H9 (cell line): ENCODE measurements around the gene STK35. TPM values are rescaled to one million over a fixed set of nuclear protein-coding genes. Genes with fewer than 3 reads are reported as not detected.

ENCODE experiments used
- DNase-seq: peaks from one replicate; pipeline ENCODE4 v3.0.0-alpha.2; 2017
- H2AFZ ChIP-seq: one replicate; pipeline ENCODE4 v1.6.1; 2013; ENCODE audit warnings: mild to moderate bottlenecking, low read length, control low read depth, moderate library complexity
- H2AK5ac ChIP-seq: 2 replicates; pipeline ENCODE4 v1.6.1; 2013; ENCODE audit warnings: low read length, control low read depth, mixed read lengths; ENCODE audit not compliant: insufficient read length
- H2BK120ac ChIP-seq: one replicate; pipeline ENCODE4 v1.6.1; 2013; ENCODE audit warnings: low read depth, mild to moderate bottlenecking, low read length, control low read depth, inconsistent platforms; ENCODE audit not compliant: poor library complexity, severe bottlenecking
- H2BK12ac ChIP-seq: 2 replicates; pipeline ENCODE4 v1.6.1; 2013; ENCODE audit warnings: low read length, control low read depth, mixed read lengths, low read depth; ENCODE audit not compliant: insufficient read length
- H2BK15ac ChIP-seq: 2 replicates; pipeline ENCODE4 v1.6.1; 2013; ENCODE audit warnings: low read depth, low read length, control low read depth
- H2BK20ac ChIP-seq: one replicate; pipeline ENCODE4 v1.6.1; 2013; ENCODE audit warnings: low read depth, mild to moderate bottlenecking, low read length, control low read depth, inconsistent platforms; ENCODE audit not compliant: poor library complexity, severe bottlenecking
- H2BK5ac ChIP-seq: 2 replicates; pipeline ENCODE4 v1.6.1; 2013; ENCODE audit warnings: low read length, control low read depth, mixed read lengths; ENCODE audit not compliant: insufficient read length
- H3K14ac ChIP-seq: 2 replicates; pipeline ENCODE4 v1.6.1; 2013; ENCODE audit warnings: low read length, control low read depth; ENCODE audit not compliant: insufficient read depth
- H3K18ac ChIP-seq: 2 replicates; pipeline ENCODE4 v1.6.1; 2013; ENCODE audit warnings: low read depth, mild to moderate bottlenecking, mixed read lengths, low read length, control low read depth; ENCODE audit not compliant: insufficient read length
- H3K23ac ChIP-seq: 2 replicates; pipeline ENCODE4 v1.6.1; 2013; ENCODE audit warnings: low read length, control low read depth, mixed read lengths, low read depth; ENCODE audit not compliant: insufficient read length
- H3K23me2 ChIP-seq: 2 replicates; pipeline ENCODE4 v1.6.1; 2013; ENCODE audit warnings: low read depth, mild to moderate bottlenecking, mixed read lengths, low read length, control low read depth; ENCODE audit not compliant: insufficient read length, poor library complexity, severe bottlenecking
- H3K27ac ChIP-seq: 2 replicates; pipeline ENCODE4 v1.5.1; 2013; ENCODE audit warnings: low read length, control low read depth, mixed read lengths, low read depth; ENCODE audit not compliant: insufficient read length
- H3K27me3 ChIP-seq: 2 replicates; pipeline ENCODE4 v1.6.1; 2013; ENCODE audit warnings: low read length, control low read depth, inconsistent platforms; ENCODE audit not compliant: insufficient read depth
- H3K4ac ChIP-seq: 2 replicates; pipeline ENCODE4 v1.6.1; 2013; ENCODE audit warnings: low read depth, mild to moderate bottlenecking, control low read depth, inconsistent platforms, low read length, moderate library complexity
- H3K4me1 ChIP-seq: 2 replicates; pipeline ENCODE4 v1.6.1; 2013; ENCODE audit warnings: low read length, control low read depth, inconsistent platforms; ENCODE audit not compliant: insufficient read depth
- H3K4me2 ChIP-seq: 2 replicates; pipeline ENCODE4 v1.6.1; 2013; ENCODE audit warnings: low read length, control low read depth, mixed read lengths; ENCODE audit not compliant: insufficient read length, insufficient read depth
- H3K56ac ChIP-seq: 2 replicates; pipeline ENCODE4 v1.6.1; 2013; ENCODE audit warnings: low read depth, mild to moderate bottlenecking, mixed read lengths, low read length, control low read depth; ENCODE audit not compliant: insufficient read length
- H3K79me1 ChIP-seq: 2 replicates; pipeline ENCODE4 v1.6.1; 2013; ENCODE audit warnings: low read depth, mild to moderate bottlenecking, moderate library complexity, low read length, control low read depth, inconsistent platforms; ENCODE audit not compliant: insufficient read depth, poor library complexity, severe bottlenecking
- H3K79me2 ChIP-seq: 2 replicates; pipeline ENCODE4 v1.6.1; 2013; ENCODE audit warnings: low read length, control low read depth, inconsistent platforms; ENCODE audit not compliant: insufficient read depth
- H3K9ac ChIP-seq: 2 replicates; pipeline ENCODE4 v1.6.1; 2013; ENCODE audit warnings: low read length, control low read depth, mixed read lengths; ENCODE audit not compliant: insufficient read length; ENCODE audit errors: extremely low read depth
- H3K9me3 ChIP-seq: one replicate; pipeline ENCODE4 v1.6.1; 2013; ENCODE audit warnings: low read depth, low read length, inconsistent platforms; ENCODE audit not compliant: control insufficient read depth
- H3T11ph ChIP-seq: one replicate; pipeline ENCODE4 v1.6.1; 2013; ENCODE audit warnings: mild to moderate bottlenecking, low read length, control low read depth, inconsistent platforms
- H4K20me1 ChIP-seq: one replicate; pipeline ENCODE4 v1.6.1; 2013; ENCODE audit not compliant: control insufficient read depth, insufficient read length, insufficient read depth
- H4K5ac ChIP-seq: 2 replicates; pipeline ENCODE4 v1.6.1; 2013; ENCODE audit warnings: low read depth, mild to moderate bottlenecking, mixed read lengths, low read length, control low read depth; ENCODE audit not compliant: insufficient read length
- H4K8ac ChIP-seq: replicated peaks from 2 replicates; pipeline ENCODE4 v1.6.1; 2013; ENCODE audit warnings: low read length, control low read depth, mixed read lengths, low read depth; ENCODE audit not compliant: insufficient read length
- H4K91ac ChIP-seq: 2 replicates; pipeline ENCODE4 v1.6.1; 2013; ENCODE audit warnings: low read depth, mild to moderate bottlenecking, moderate library complexity, mixed read lengths, low read length, control low read depth; ENCODE audit not compliant: insufficient read length
- H3K27ac Mint-ChIP-seq, 3 experiments: 2 replicates in 2 of 3; 3 replicates in 1 of 3; pipeline ENCODE4 v1.8.0; 2020 to 2021; ENCODE audit warnings: mixed read lengths in 3 of 3, mild to moderate bottlenecking in 1 of 3, moderate library complexity in 1 of 3
- H3K27me3 Mint-ChIP-seq: 2 replicates; pipeline ENCODE4 v1.8.0; 2021; ENCODE audit warnings: low read depth, mild to moderate bottlenecking, moderate library complexity, mixed read lengths
- H3K36me3 Mint-ChIP-seq, 3 experiments: 2 replicates in 2 of 3; 3 replicates in 1 of 3; pipeline ENCODE4 v1.8.0; 2020 to 2021; ENCODE audit warnings: low read depth in 3 of 3, mixed read lengths in 3 of 3; ENCODE audit not compliant: insufficient read depth in 1 of 3
- H3K4me1 Mint-ChIP-seq, 2 experiments: 2 replicates each; pipeline ENCODE4 v1.8.0; 2020; ENCODE audit warnings: mixed read lengths in 2 of 2
- H3K4me3 Mint-ChIP-seq, 2 experiments: 2 replicates in 1 of 2; 3 replicates in 1 of 2; pipeline ENCODE4 v1.8.0; 2020 to 2021; ENCODE audit warnings: mild to moderate bottlenecking in 2 of 2, mixed read lengths in 2 of 2, moderate library complexity in 1 of 2
- H3K9me3 Mint-ChIP-seq, 2 experiments: 2 replicates in 1 of 2; 3 replicates in 1 of 2; pipeline ENCODE4 v1.8.0; 2020; ENCODE audit warnings: mild to moderate bottlenecking in 2 of 2, mixed read lengths in 2 of 2, moderate library complexity in 1 of 2
- CTCF ChIP-seq: fragments of 200-600 bp; sonication (generic); conservative IDR thresholded peaks from 3 replicates; pipeline ENCODE4 v1.8.0; 2021; ENCODE audit warnings: antibody characterized with exemption, mild to moderate bottlenecking
- total RNA-seq: library from RNA; stranded (reverse); gene quantifications from 2 replicates; pipeline ENCODE4 v1.2.1, GENCODE V29; 2021

The STK35 gene
- total RNA-seq, 1 experiment from 2014 or later, result 66.2 TPM

- Histone ChIP-seq H3T11ph (no peak overlapping the region), H4K5ac (no peak overlapping the region), H3K14ac (no peak overlapping the region), H2AK5ac (no peak overlapping the region), H3K27ac (no peak overlapping the region), H3K4ac (no peak overlapping the region), H3K27me3 (no peaks in the 10 kb centered on the region; the same call in 1 of the 2 replicates), H4K8ac (no peak overlapping the region), H3K56ac (no peak overlapping the region), H3K23ac (no peak overlapping the region), H2BK20ac (no peak overlapping the region), H2BK15ac (no peak overlapping the region), H2BK12ac (no peak overlapping the region), H2BK5ac (no peak overlapping the region), H3K79me2 (no peaks in the 10 kb centered on the region), H3K79me1 (no peaks in the 10 kb centered on the region), H4K91ac (no peak overlapping the region), H3K4me2 (no peak overlapping the region), H3K9ac (no peak overlapping the region), H2BK120ac (no peak overlapping the region), H2AFZ (no peak overlapping the region), H3K4me1 (no peaks in the 10 kb centered on the region), H3K9me3 (no peaks in the 10 kb centered on the region), H4K20me1 (no peaks in the 10 kb centered on the region), H3K23me2 (no peaks in the 10 kb centered on the region), H3K18ac (no peak overlapping the region)
- no peak for DNase-seq
- Mint-ChIP-seq H3K36me3 (no peaks in the 10 kb centered on the region; a peak in 2 of 7 replicates), H3K4me1 (peaks cover 0 to 5% of the 10 kb centered on the region in 2 experiments; a peak in 1 of 4 replicates), H3K4me3 (no peak overlapping the region), H3K27me3 (peaks cover 20% of the 10 kb centered on the region), H3K27ac (no peak overlapping the region), H3K9me3 (peaks cover 4 to 15% of the 10 kb centered on the region in 2 experiments; a peak in 4 of 5 replicates)
- TF ChIP-seq CTCF, result no peak
These were observed 48.0 kb upstream of the STK35 start for GRCh38 chr20:2053615-2054014.
